Stomach (tissue), 9 donors: ENCODE data around the gene PSMD14. TPM values are rescaled to one million over a fixed set of nuclear protein-coding genes. Genes with fewer than 3 reads are reported as not detected.

Experiments used
- DNase-seq, 2 donors: peaks; one replicate each; pipeline versions ENCODE4 v3.0.0 to v3.0.0-alpha.2; 2013 to 2019
- H3K27ac ChIP-seq, 5 donors: fragments of 200-600 bp in 4 of 5; sonication (generic) in 4 of 5; one replicate each; pipeline ENCODE4 v1.5.1; 2013 to 2019; ENCODE audit warnings: mild to moderate bottlenecking in 1 of 5, moderate library complexity in 1 of 5
- H3K27me3 ChIP-seq, 3 donors: fragments of 200-600 bp; sonication (generic); one replicate each; pipeline ENCODE4 v1.5.1; 2017 to 2019; ENCODE audit warnings: mixed run types in 1 of 3
- H3K36me3 ChIP-seq, 4 donors: fragments of 200-600 bp; sonication (generic); 1 replicate in 3 of 4; 2 replicates in 1 of 4; pipeline ENCODE4 v1.5.1; 2016 to 2019
- H3K4me1 ChIP-seq, 4 donors: fragments of 200-600 bp; sonication (generic); one replicate each; pipeline ENCODE4 v1.5.1; 2016 to 2019
- H3K4me3 ChIP-seq, 4 donors: fragments of 200-600 bp; sonication (generic) in 3 of 4; one replicate each; pipeline ENCODE4 v1.5.1; 2016 to 2019; ENCODE audit warnings: mild to moderate bottlenecking in 1 of 4
- H3K9me3 ChIP-seq, 4 donors: fragments of 200-600 bp; sonication (generic); one replicate each; pipeline ENCODE4 v1.5.1; 2016 to 2019
- CTCF ChIP-seq, 7 experiments: fragments of 450-650 bp in 4 of 7; fragments of 200-600 bp in 3 of 7; sonication (generic) in 3 of 7; IDR thresholded peaks; one replicate each; pipeline ENCODE4 v1.5.1; 2016 to 2019; ENCODE audit warnings: antibody characterized with exemption in 7 of 7, control low read depth in 2 of 7, mild to moderate bottlenecking in 1 of 7
- EP300 ChIP-seq: sonication (generic); formaldehyde crosslinking; IDR thresholded peaks from one replicate; pipeline ENCODE4 v1.6.1; 2017; ENCODE audit warnings: antibody characterized with exemption
- POLR2A ChIP-seq, 4 donors: fragments of 450-650 bp; IDR thresholded peaks; one replicate each; pipeline ENCODE4 v1.6.1; 2016; ENCODE audit warnings: antibody characterized with exemption in 4 of 4, control low read depth in 2 of 4, mild to moderate bottlenecking in 1 of 4, moderate library complexity in 1 of 4
- POLR2AphosphoS5 ChIP-seq, 3 donors: sonication (generic); formaldehyde crosslinking; IDR thresholded peaks; one replicate each; pipeline ENCODE4 v1.6.1; 2016; ENCODE audit warnings: antibody characterized with exemption in 3 of 3
- WGBS, 5 donors: extraction: QIAGEN DNeasy Blood & Tissue Kit in 3 of 5; methylation state at CpG; one replicate each; pipeline versions ENCODE4 v1.1.5 to v1.1.7; 2013 to 2018; 5-methylcytosine and 5-hydroxymethylcytosine counted together
- intact Hi-C: fragments of 100-400 bp; cut with DNase I; formaldehyde crosslinking; loops from one replicate; pipeline ENCODE4 v1.15.1; 2023; ENCODE audit warnings: low total_unique reads
- polyA plus RNA-seq, 3 donors: library from polyadenylated mRNA; stranded (reverse); fragments of 200-250 nt; gene quantifications; one replicate each; pipeline ENCODE4 v1.2.3, GENCODE V29; 2013
- total RNA-seq, 5 donors: library from RNA; depleted of rRNA; stranded (reverse); fragments of >200 nt; gene quantifications; one replicate each; pipeline versions ENCODE4 v1.1.0 to v1.2.3, GENCODE V29; 2014 to 2016
- donor health status: healthy with polysubstance abuse.
- donor health status: Bipolar disorder and iron deficiency.
- donor health status: healthy.

Gene PSMD14
- total and polyA plus RNA-seq, 8 donors, result 2.9 to 47.2 (median 24.8) TPM

- DNase-seq, result no peak
- no peaks in the 10 kb centered on the region for H3K9me3 ChIP-seq
- H3K4me3 ChIP-seq, result no peak overlapping the region
- H3K27ac ChIP-seq, result no peak overlapping the region
- TF ChIP-seq POLR2AphosphoS5 (IDR thresholded peaks at IDR 0.05) (no peak), EP300 (no peak), CTCF (IDR thresholded peaks at IDR 0.05) (no peak), POLR2A (IDR thresholded peaks at IDR 0.05) (no peak)
- H3K4me1 ChIP-seq, result no peaks in the 10 kb centered on the region
- intact Hi-C loops, result no loop called here
- H3K27me3 ChIP-seq, result no peaks in the 10 kb centered on the region
- WGBS, 5 donors, result 90 to 97% (median 93%) methylated on average over 4 of the region's 4 CpGs
- H3K36me3 ChIP-seq, result peaks cover 0 to 16% (median 10%) of the 10 kb centered on the region in 4 donors
These were observed 74.5 kb downstream of the PSMD14 start for GRCh38 chr2:161382747-161383146.

GRCh38 chr2:161384864-161385263 lies 76.6 kb downstream of the PSMD14 start:
- peaks cover 0 to 22% (median 10%) of the 10 kb centered on the region in 4 donors for H3K36me3 ChIP-seq

GRCh38 chr2:161386228-161386824 lies 78.1 kb downstream of the PSMD14 start:
- TF ChIP-seq EP300, result no peak
- no peak for TF ChIP-seq CTCF (IDR thresholded peaks at IDR 0.05)
- TF ChIP-seq POLR2AphosphoS5 (IDR thresholded peaks at IDR 0.05), result no peak
- TF ChIP-seq POLR2A (IDR thresholded peaks at IDR 0.05), result no peak
- H3K36me3 ChIP-seq, result peaks cover 0 to 22% (median 10%) of the 10 kb centered on the region in 4 donors
- no peaks in the 10 kb centered on the region for H3K27me3 ChIP-seq
- DNase-seq, result no peak
- H3K9me3 ChIP-seq, result no peaks in the 10 kb centered on the region
- H3K27ac ChIP-seq, result no peak overlapping the region
- WGBS, 5 donors, result 93 to 98% (median 95%) methylated on average over 2 of the region's 2 CpGs
- intact Hi-C loops, result no loop called here
- no peaks in the 10 kb centered on the region for H3K4me1 ChIP-seq
- H3K4me3 ChIP-seq, result no peak overlapping the region

More at GRCh38 chr2:161384864-161385263, 76.6 kb downstream of the PSMD14 start:
- TF ChIP-seq EP300, result no peak
- no peak for TF ChIP-seq POLR2A (IDR thresholded peaks at IDR 0.05)
- TF ChIP-seq CTCF (IDR thresholded peaks at IDR 0.05), result no peak
- no peak for TF ChIP-seq POLR2AphosphoS5 (IDR thresholded peaks at IDR 0.05)
- Histone ChIP-seq H3K9me3 (no peaks in the 10 kb centered on the region), H3K4me3 (no peak overlapping the region), H3K27me3 (no peaks in the 10 kb centered on the region), H3K4me1 (no peaks in the 10 kb centered on the region), H3K27ac (no peak overlapping the region)
- peak in 1 of 2 donors; percentile 29 for DNase-seq
- intact Hi-C loops, result no loop called here

GRCh38 chr2:161388146-161388779 lies 80.0 kb downstream of the PSMD14 start:
- no peak for DNase-seq
- Histone ChIP-seq H3K27me3 (no peaks in the 10 kb centered on the region), H3K4me1 (no peaks in the 10 kb centered on the region), H3K36me3 (peaks cover 0 to 33% (median 10%) of the 10 kb centered on the region in 4 donors), H3K4me3 (no peak overlapping the region), H3K9me3 (no peaks in the 10 kb centered on the region), H3K27ac (no peak overlapping the region)
- intact Hi-C loops, result no loop called here
- TF ChIP-seq CTCF (IDR thresholded peaks at IDR 0.05) (no peak), POLR2A (IDR thresholded peaks at IDR 0.05) (no peak), POLR2AphosphoS5 (IDR thresholded peaks at IDR 0.05) (no peak)
- WGBS, 5 donors, result 66 to 93% (median 81%) methylated on average over 2 of the region's 2 CpGs
